ENCODE measurements around the gene EPS8L3.

- TF ChIP-seq CTCF (IDR thresholded peaks at IDR 0.05) (peak in 4 of 6 experiments; percentile 14 to 34 (median 16)), POLR2A (IDR thresholded peaks at IDR 0.05) (no peak)
Observed at GRCh38 chr1:109790735-109791494, 27.2 kb upstream of the EPS8L3 start.
